ENCODE results near the gene DVL2.

DVL2 gene

GRCh38 chr17:7234083-7234951, at the start of gene DVL2:
TSS of gene DVL2 (minus strand) at chr17:7234517. CDS start at chr17:7234262, 255 bp downstream.
- peaks cover 28% of the 10 kb centered on the region for H3K4me1 ChIP-seq (ENCODE audit: control insufficient read depth, insufficient read depth, low read length)
- peak within 1 kb of the TSS; percentile 92 for H3K4me3 ChIP-seq (ENCODE audit: low read length)
- H3K9ac ChIP-seq (ENCODE audit: low read length), result peak within 1 kb of the TSS; percentile 80
- peaks cover 5% of the 10 kb centered on the region for H3K36me3 ChIP-seq (ENCODE audit: control insufficient read depth, insufficient read depth, low read length)
- H3K27me3 ChIP-seq (ENCODE audit: control insufficient read depth, insufficient read depth, low read length), result no peaks in the 10 kb centered on the region
- no peaks in the 10 kb centered on the region for H3K9me3 ChIP-seq (ENCODE audit: control insufficient read depth, low read length)

GRCh38 chr17:7283471-7284216, 49.3 kb upstream of the DVL2 start:
- Histone ChIP-seq H3K9me3 (ENCODE audit: control insufficient read depth, low read length) (no peaks in the 10 kb centered on the region), H3K4me1 (ENCODE audit: control insufficient read depth, insufficient read depth, low read length) (peaks cover 21% of the 10 kb centered on the region), H3K9ac (ENCODE audit: low read length) (no peak overlapping the region), H3K36me3 (ENCODE audit: control insufficient read depth, insufficient read depth, low read length) (no peaks in the 10 kb centered on the region), H3K27me3 (ENCODE audit: control insufficient read depth, insufficient read depth, low read length) (peaks cover 43% of the 10 kb centered on the region), H3K4me3 (ENCODE audit: low read length) (no peak overlapping the region)

- H3K4me3 ChIP-seq (ENCODE audit: low read length), result no peak overlapping the region
- peaks cover 43% of the 10 kb centered on the region for H3K27me3 ChIP-seq (ENCODE audit: control insufficient read depth, insufficient read depth, low read length)
Measured at GRCh38 chr17:7282752-7283321, 48.5 kb upstream of the DVL2 start.

GRCh38 chr17:7281953-7282751, 47.8 kb upstream of the DVL2 start:
- no peak overlapping the region for H3K9ac ChIP-seq (ENCODE audit: low read length)
- H3K27me3 ChIP-seq (ENCODE audit: control insufficient read depth, insufficient read depth, low read length), result peaks cover 43% of the 10 kb centered on the region
- H3K4me1 ChIP-seq (ENCODE audit: control insufficient read depth, insufficient read depth, low read length), result peaks cover 21% of the 10 kb centered on the region
- no peaks in the 10 kb centered on the region for H3K9me3 ChIP-seq (ENCODE audit: control insufficient read depth, low read length)
- no peak overlapping the region for H3K4me3 ChIP-seq (ENCODE audit: low read length)
- H3K36me3 ChIP-seq (ENCODE audit: control insufficient read depth, insufficient read depth, low read length), result no peaks in the 10 kb centered on the region

More at GRCh38 chr17:7282752-7283321, 48.5 kb upstream of the DVL2 start:
- Histone ChIP-seq H3K36me3 (ENCODE audit: control insufficient read depth, insufficient read depth, low read length) (no peaks in the 10 kb centered on the region), H3K4me1 (ENCODE audit: control insufficient read depth, insufficient read depth, low read length) (peaks cover 21% of the 10 kb centered on the region), H3K9me3 (ENCODE audit: control insufficient read depth, low read length) (no peaks in the 10 kb centered on the region), H3K9ac (ENCODE audit: low read length) (no peak overlapping the region)

- H3K4me3 ChIP-seq (ENCODE audit: low read length), result peak within 1 kb of the TSS; percentile 41
- peaks cover 21% of the 10 kb centered on the region for H3K4me1 ChIP-seq (ENCODE audit: control insufficient read depth, insufficient read depth, low read length)
- peak within 1 kb of the TSS; percentile 40 for H3K9ac ChIP-seq (ENCODE audit: low read length)
- H3K36me3 ChIP-seq (ENCODE audit: control insufficient read depth, insufficient read depth, low read length), result no peaks in the 10 kb centered on the region
- peaks cover 43% of the 10 kb centered on the region for H3K27me3 ChIP-seq (ENCODE audit: control insufficient read depth, insufficient read depth, low read length)
- no peaks in the 10 kb centered on the region for H3K9me3 ChIP-seq (ENCODE audit: control insufficient read depth, low read length)
Measured at GRCh38 chr17:7281074-7281952, 47.0 kb upstream of the DVL2 start, which contains the start of gene SLC2A4. TSS of gene SLC2A4 (plus strand) at chr17:7281718. CDS start at chr17:7281935, 217 bp downstream.

- Histone ChIP-seq H3K27me3 (ENCODE audit: control insufficient read depth, insufficient read depth, low read length) (peaks cover 43% of the 10 kb centered on the region), H3K36me3 (ENCODE audit: control insufficient read depth, insufficient read depth, low read length) (no peaks in the 10 kb centered on the region), H3K4me1 (ENCODE audit: control insufficient read depth, insufficient read depth, low read length) (peaks cover 21% of the 10 kb centered on the region), H3K9ac (ENCODE audit: low read length) (peak overlapping the region; percentile 40), H3K9me3 (ENCODE audit: control insufficient read depth, low read length) (no peaks in the 10 kb centered on the region), H3K4me3 (ENCODE audit: low read length) (peak overlapping the region; percentile 41)
Measured at GRCh38 chr17:7280519-7281073, 46.3 kb upstream of the DVL2 start.

- Histone ChIP-seq H3K36me3 (ENCODE audit: control insufficient read depth, insufficient read depth, low read length) (no peaks in the 10 kb centered on the region), H3K9me3 (ENCODE audit: control insufficient read depth, low read length) (no peaks in the 10 kb centered on the region), H3K4me3 (ENCODE audit: low read length) (no peak overlapping the region), H3K27me3 (ENCODE audit: control insufficient read depth, insufficient read depth, low read length) (peaks cover 41% of the 10 kb centered on the region), H3K4me1 (ENCODE audit: control insufficient read depth, insufficient read depth, low read length) (peaks cover 21% of the 10 kb centered on the region), H3K9ac (ENCODE audit: low read length) (no peak overlapping the region)
Measured at GRCh38 chr17:7279448-7279847, 45.1 kb upstream of the DVL2 start.

GRCh38 chr17:7266784-7267183, 32.5 kb upstream of the DVL2 start:
- Histone ChIP-seq H3K9me3 (ENCODE audit: control insufficient read depth, low read length) (no peaks in the 10 kb centered on the region), H3K9ac (ENCODE audit: low read length) (no peak overlapping the region), H3K27me3 (ENCODE audit: control insufficient read depth, insufficient read depth, low read length) (peaks cover 33% of the 10 kb centered on the region), H3K36me3 (ENCODE audit: control insufficient read depth, insufficient read depth, low read length) (no peaks in the 10 kb centered on the region), H3K4me3 (ENCODE audit: low read length) (no peak overlapping the region), H3K4me1 (ENCODE audit: control insufficient read depth, insufficient read depth, low read length) (peaks cover 19% of the 10 kb centered on the region)

- Histone ChIP-seq H3K4me3 (ENCODE audit: low read length) (no peak overlapping the region), H3K27me3 (ENCODE audit: control insufficient read depth, insufficient read depth, low read length) (peaks cover 42% of the 10 kb centered on the region), H3K36me3 (ENCODE audit: control insufficient read depth, insufficient read depth, low read length) (no peaks in the 10 kb centered on the region), H3K9ac (ENCODE audit: low read length) (no peak overlapping the region), H3K4me1 (ENCODE audit: control insufficient read depth, insufficient read depth, low read length) (peaks cover 42% of the 10 kb centered on the region), H3K9me3 (ENCODE audit: control insufficient read depth, low read length) (no peaks in the 10 kb centered on the region)
Measured at GRCh38 chr17:7263801-7264078, 29.4 kb upstream of the DVL2 start.

GRCh38 chr17:7262935-7263800, 28.9 kb upstream of the DVL2 start:
- Histone ChIP-seq H3K9ac (ENCODE audit: low read length) (peak overlapping the region; percentile 77), H3K9me3 (ENCODE audit: control insufficient read depth, low read length) (no peaks in the 10 kb centered on the region), H3K27me3 (ENCODE audit: control insufficient read depth, insufficient read depth, low read length) (peaks cover 42% of the 10 kb centered on the region), H3K4me1 (ENCODE audit: control insufficient read depth, insufficient read depth, low read length) (peaks cover 45% of the 10 kb centered on the region), H3K4me3 (ENCODE audit: low read length) (peak overlapping the region; percentile 50), H3K36me3 (ENCODE audit: control insufficient read depth, insufficient read depth, low read length) (no peaks in the 10 kb centered on the region)
